Neural progenitor cell (in vitro differentiated cells): ENCODE data around the gene ADGRF4.

ENCODE experiments used
- CTCF ChIP-seq: fragments of 200-600 bp; sonication (generic); IDR thresholded peaks from 2 replicates; pipeline ENCODE4 v1.5.1; 2017; ENCODE audit warnings: antibody characterized with exemption, mild to moderate bottlenecking
- EZH2 ChIP-seq: fragments of 200-600 bp; sonication (generic); IDR thresholded peaks from 2 replicates; pipeline ENCODE4 v1.6.1; 2017; ENCODE audit warnings: antibody characterized with exemption, mild to moderate bottlenecking, moderate library complexity
- EZH2phosphoT487 ChIP-seq: fragments of 200-600 bp; sonication (generic); IDR thresholded peaks from 2 replicates; pipeline ENCODE4 v1.6.1; 2017; ENCODE audit warnings: antibody characterized with exemption

- TF ChIP-seq EZH2 = no peak
- TF ChIP-seq EZH2phosphoT487 = no peak
- TF ChIP-seq CTCF = no peak
Measured at GRCh38 chr6:47766445-47766844, 68.1 kb downstream of the ADGRF4 start.
